ENCODE results near the gene ZNF236. TPM values are rescaled to one million over a fixed set of nuclear protein-coding genes. Genes with fewer than 3 reads are reported as not detected.

ZNF236 gene
- total and polyA plus RNA-seq, 2 of the 8 experiments (the other 6 are each of a cell fraction or from before 2014, with no cell fraction given) = 6.7 to 14.5 TPM

DNA sequence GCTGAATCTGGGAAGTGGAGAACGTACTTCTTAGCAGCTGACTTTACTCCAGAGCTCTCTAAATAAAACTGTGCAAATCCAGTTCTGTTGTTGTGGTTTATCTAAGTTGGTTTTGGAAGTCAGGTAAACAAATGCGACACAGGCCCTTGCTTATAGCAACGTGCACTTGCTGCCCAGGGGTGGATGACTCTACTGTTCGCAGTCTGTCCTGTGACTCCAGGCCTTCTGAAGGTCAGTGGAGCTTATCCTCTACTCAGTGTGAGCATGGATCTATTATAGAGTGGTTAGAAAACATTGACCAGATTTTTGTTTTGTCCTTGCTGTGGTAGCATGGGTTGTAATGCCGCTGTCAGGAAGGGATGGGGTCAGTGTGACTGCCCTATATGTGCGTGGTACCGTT lies 89.1 kb downstream of the ZNF236 start:
- Histone ChIP-seq H3K9ac (replicated peaks in 1 of 4; ENCODE audit: extremely low read depth in 1 of 4, low read depth in 3 of 4, low read length in 3 of 4) (no peak overlapping the region), H2BK120ac (replicated peaks; ENCODE audit: low read depth, low read length) (no peak overlapping the region), H4K91ac (replicated peaks; ENCODE audit: insufficient read length, low read length) (no peak overlapping the region), H3K4me1 (replicated peaks in 1 of 4; ENCODE audit: control insufficient read depth in 3 of 4, insufficient read depth in 4 of 4, low read length in 3 of 4) (no peaks in the 10 kb centered on the region), H3K18ac (ENCODE audit: extremely low read depth, low read length) (no peak overlapping the region), H3K79me1 (ENCODE audit: low read depth, low read length) (no peaks in the 10 kb centered on the region), H3K36me3 (ENCODE audit: control insufficient read depth in 2 of 4, insufficient read depth in 4 of 4, low read length in 3 of 4) (peaks cover 5 to 33% (median 17%) of the 10 kb centered on the region in 4 experiments), H3K23me2 (ENCODE audit: low read depth, low read length) (no peaks in the 10 kb centered on the region), H4K20me1 (replicated peaks in 1 of 2; ENCODE audit: control insufficient read depth in 1 of 2, insufficient read depth in 2 of 2, low read length in 2 of 2) (no peaks in the 10 kb centered on the region), H3K4me2 (ENCODE audit: insufficient read depth in 1 of 2, low read depth in 2 of 2, low read length in 2 of 2) (no peak overlapping the region), H3K56ac (replicated peaks; ENCODE audit: insufficient read length, low read depth, low read length) (no peak overlapping the region), H3K14ac (ENCODE audit: insufficient read length) (no peak overlapping the region), H3K27ac (ENCODE audit: low read depth, low read length) (no peak overlapping the region), H2AK5ac (ENCODE audit: low read depth, low read length) (no peak overlapping the region), H3K9me3 (ENCODE audit: insufficient read depth in 2 of 2, low read depth in 1 of 2, low read length in 1 of 2) (no peaks in the 10 kb centered on the region), H3K27me3 (replicated peaks in 1 of 4; ENCODE audit: control insufficient read depth in 3 of 4, extremely low read depth in 1 of 4, insufficient read depth in 3 of 4, low read length in 3 of 4) (no peaks in the 10 kb centered on the region), H4K8ac (ENCODE audit: extremely low read depth, insufficient read depth, low read length) (no peak overlapping the region), H3K79me2 (ENCODE audit: control insufficient read depth in 1 of 2, insufficient read depth in 2 of 2, low read length in 2 of 2) (no peaks in the 10 kb centered on the region), H2BK15ac (ENCODE audit: low read length) (no peak overlapping the region), H3K4me3 (ENCODE audit: extremely low read depth in 1 of 4, insufficient read depth in 2 of 4, low read depth in 3 of 4, low read length in 4 of 4) (no peak overlapping the region), H2BK20ac (ENCODE audit: low read length) (no peak overlapping the region), H4K5ac (ENCODE audit: insufficient read length, low read depth, low read length) (no peak overlapping the region), H2BK5ac (ENCODE audit: low read depth, low read length) (no peak overlapping the region), H3K23ac (ENCODE audit: insufficient read length) (no peak overlapping the region), H2BK12ac (ENCODE audit: low read depth, low read length) (no peak overlapping the region), H3K4ac (replicated peaks; ENCODE audit: insufficient read length, low read depth, low read length) (no peak overlapping the region), H2AFZ (ENCODE audit: low read length) (no peak overlapping the region)
- no peak for TF ChIP-seq JUND (IDR thresholded peaks at IDR 0.05; ENCODE audit: low read length)
- no peak for TF ChIP-seq SP4 (IDR thresholded peaks at IDR 0.05; ENCODE audit: low read length)
- TF ChIP-seq, protein P1, sequence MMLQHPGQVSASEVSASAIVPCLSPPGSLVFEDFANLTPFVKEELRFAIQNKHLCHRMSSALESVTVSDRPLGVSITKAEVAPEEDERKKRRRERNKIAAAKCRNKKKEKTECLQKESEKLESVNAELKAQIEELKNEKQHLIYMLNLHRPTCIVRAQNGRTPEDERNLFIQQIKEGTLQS (IDR thresholded peaks at IDR 0.05; ENCODE audit: insufficient read depth, low read depth, low read length) = no peak
- FAIRE-seq (no peak), DNase-seq (ENCODE audit: low read depth in 1 of 2, low spot score in 2 of 2) (no peak)
- ChIA-PET CTCF (ENCODE audit: partially characterized antibody) (interaction anchor here (0.9 to 1.5 kb wide), 3 partner anchors 12 to 75 kb away, joined by 3 to 4 read pairs (median 3); no protein-coding TSS in a partner anchor), POLR2A (ENCODE audit: partially characterized antibody) (no interaction called here)
- 90% methylated on average over 7 of the region's 7 CpGs; no CpG with 5 or more reads in 1 of the 2 experiments for WGBS, 2 experiments (ENCODE audit: extremely low coverage in 1 of 2, insufficient coverage in 1 of 2, insufficient read length in 1 of 2, insufficient replicate concordance in 2 of 2, low coverage in 1 of 2, low lambda C conversion rate in 2 of 2, missing lambda C conversion rate in 1 of 2)

Measured in H1 (cell line).